ENCODE results near the gene VMAC.

DNA sequence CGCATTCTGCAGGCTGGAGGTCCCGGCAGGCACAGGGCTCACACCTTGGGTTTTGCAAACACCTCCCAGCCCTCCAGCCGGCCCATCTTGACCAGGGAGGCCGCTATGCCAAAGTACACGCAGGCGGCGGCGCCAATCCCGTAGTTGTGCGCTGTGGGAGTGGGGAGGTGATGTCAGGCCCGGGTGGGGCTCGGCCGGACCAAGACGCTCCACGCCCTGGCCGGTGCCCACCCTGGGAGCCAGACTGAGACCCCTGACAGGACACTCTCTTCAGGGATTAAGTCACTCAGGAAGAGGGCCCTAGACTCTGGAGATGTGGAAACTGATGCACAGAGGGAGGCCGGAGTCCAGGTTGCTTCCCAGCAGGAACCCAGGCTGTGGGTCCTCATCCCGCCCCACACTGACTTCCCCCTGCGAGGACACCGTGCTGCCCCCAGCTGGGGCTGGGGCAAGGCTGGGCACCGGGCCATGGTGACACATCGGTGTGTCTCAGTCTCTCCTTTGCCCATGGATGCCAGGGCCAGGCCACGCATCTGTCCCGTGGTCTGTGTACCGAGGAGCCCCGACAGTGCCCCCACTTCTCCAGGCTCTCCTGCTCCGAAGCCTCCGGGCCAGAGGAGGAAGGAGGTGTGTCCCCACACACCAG, 9.8 kb upstream of the VMAC start:
- TF ChIP-seq, protein P1, sequence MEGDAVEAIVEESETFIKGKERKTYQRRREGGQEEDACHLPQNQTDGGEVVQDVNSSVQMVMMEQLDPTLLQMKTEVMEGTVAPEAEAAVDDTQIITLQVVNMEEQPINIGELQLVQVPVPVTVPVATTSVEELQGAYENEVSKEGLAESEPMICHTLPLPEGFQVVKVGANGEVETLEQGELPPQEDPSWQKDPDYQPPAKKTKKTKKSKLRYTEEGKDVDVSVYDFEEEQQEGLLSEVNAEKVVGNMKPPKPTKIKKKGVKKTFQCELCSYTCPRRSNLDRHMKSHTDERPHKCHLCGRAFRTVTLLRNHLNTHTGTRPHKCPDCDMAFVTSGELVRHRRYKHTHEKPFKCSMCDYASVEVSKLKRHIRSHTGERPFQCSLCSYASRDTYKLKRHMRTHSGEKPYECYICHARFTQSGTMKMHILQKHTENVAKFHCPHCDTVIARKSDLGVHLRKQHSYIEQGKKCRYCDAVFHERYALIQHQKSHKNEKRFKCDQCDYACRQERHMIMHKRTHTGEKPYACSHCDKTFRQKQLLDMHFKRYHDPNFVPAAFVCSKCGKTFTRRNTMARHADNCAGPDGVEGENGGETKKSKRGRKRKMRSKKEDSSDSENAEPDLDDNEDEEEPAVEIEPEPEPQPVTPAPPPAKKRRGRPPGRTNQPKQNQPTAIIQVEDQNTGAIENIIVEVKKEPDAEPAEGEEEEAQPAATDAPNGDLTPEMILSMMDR (IDR thresholded peaks at IDR 0.05) = no peak
- TF ChIP-seq POLR2A (IDR thresholded peaks at IDR 0.05) (no peak), POLR2AphosphoS5 (IDR thresholded peaks at IDR 0.05) (no peak)
